Esophagus squamous epithelium (tissue), 5 donors: ENCODE measurements around the gene HEPACAM2. TPM values are rescaled to one million over a fixed set of nuclear protein-coding genes. Genes with fewer than 3 reads are reported as not detected.

Experiments used
- DNase-seq: peaks from one replicate; lab custom pipeline; 2025; lab: John Stamatoyannopoulos, UW
- H3K27ac ChIP-seq, 4 donors: fragments of 200-600 bp; sonication (generic); one replicate each; pipeline ENCODE4 v1.5.1; 2016 to 2019; ENCODE audit warnings: mild to moderate bottlenecking in 1 of 4
- H3K27me3 ChIP-seq, 4 donors: fragments of 200-600 bp; sonication (generic); 1 replicate in 3 of 4; 2 replicates in 1 of 4; pipeline versions ENCODE4 v1.5.1 to v1.6.0; 2017 to 2021; ENCODE audit warnings: antibody characterized with exemption in 1 of 4
- H3K36me3 ChIP-seq, 3 donors: fragments of 200-600 bp; sonication (generic); one replicate each; pipeline ENCODE4 v1.5.1; 2016 to 2019
- H3K4me1 ChIP-seq, 3 donors: fragments of 200-600 bp; sonication (generic); one replicate each; pipeline ENCODE4 v1.5.1; 2017 to 2019
- H3K4me3 ChIP-seq, 4 donors: fragments of 200-600 bp; sonication (generic); 1 replicate in 3 of 4; 2 replicates in 1 of 4; pipeline ENCODE4 v1.5.1; 2016 to 2019; ENCODE audit warnings: mild to moderate bottlenecking in 2 of 4, moderate library complexity in 1 of 4
- H3K9me3 ChIP-seq, 3 donors: fragments of 200-600 bp; sonication (generic); one replicate each; pipeline ENCODE4 v1.5.1; 2016 to 2019
- CTCF ChIP-seq, 6 experiments: fragments of 450-650 bp in 4 of 6; fragments of 200-600 bp in 2 of 6; sonication (generic) in 2 of 6; IDR thresholded peaks; one replicate each; pipeline ENCODE4 v1.5.1; 2016 to 2019; ENCODE audit warnings: antibody characterized with exemption in 6 of 6, mild to moderate bottlenecking in 4 of 6, moderate library complexity in 4 of 6
- POLR2A ChIP-seq, 4 donors: fragments of 450-650 bp; IDR thresholded peaks; one replicate each; pipeline ENCODE4 v1.6.1; 2017; ENCODE audit warnings: antibody characterized with exemption in 4 of 4, mild to moderate bottlenecking in 4 of 4, moderate library complexity in 3 of 4
- WGBS, 2 donors: methylation state at CpG; one replicate each; pipeline ENCODE4 v1.1.5; 2018; 5-methylcytosine and 5-hydroxymethylcytosine counted together
- intact Hi-C: fragments of 100-400 bp; cut with DNase I; formaldehyde crosslinking; loops from one replicate; pipeline ENCODE4 v1.15.0; 2022
- total RNA-seq, 4 donors: library from RNA; depleted of rRNA; stranded (reverse); fragments of >200 nt; gene quantifications; one replicate each; pipeline ENCODE4 v1.1.0, GENCODE V29; 2016
- donor health status: DM: yes; HTN: yes; CAD: no.

The HEPACAM2 gene
- total RNA-seq, 4 donors from 2014 or later = not detected

- TF ChIP-seq POLR2A (IDR thresholded peaks at IDR 0.05) = no peak
- TF ChIP-seq CTCF (IDR thresholded peaks at IDR 0.05) = no peak
- intact Hi-C loops = no loop called here
- WGBS, 2 donors = 74 to 78% methylated on average over 2 of the region's 2 CpGs
- Histone ChIP-seq H3K27ac (no peak overlapping the region), H3K27me3 (no peaks in the 10 kb centered on the region), H3K9me3 (no peaks in the 10 kb centered on the region), H3K36me3 (peaks cover 0 to 5% (median 0%) of the 10 kb centered on the region in 3 donors), H3K4me1 (peaks cover 4 to 20% (median 5%) of the 10 kb centered on the region in 3 donors), H3K4me3 (no peak overlapping the region)
- no peak for DNase-seq
Measured at GRCh38 chr7:93235541-93235940, 9.3 kb upstream of the HEPACAM2 start.

GRCh38 chr7:93232673-93233018, 6.4 kb upstream of the HEPACAM2 start:
- peaks cover 4 to 20% (median 5%) of the 10 kb centered on the region in 3 donors for H3K4me1 ChIP-seq
- no peak for TF ChIP-seq CTCF (IDR thresholded peaks at IDR 0.05)
- TF ChIP-seq POLR2A (IDR thresholded peaks at IDR 0.05) = no peak
- peak overlapping the region; percentile 80 to 90 (median 87) for H3K27ac ChIP-seq
- intact Hi-C loops = no loop called here
- no peaks in the 10 kb centered on the region for H3K36me3 ChIP-seq
- H3K27me3 ChIP-seq = no peaks in the 10 kb centered on the region
- H3K4me3 ChIP-seq = peak overlapping the region; percentile 72 to 91 (median 77)
- 0 to 2% methylated on average over 7 to 8 of the region's 8 CpGs for WGBS, 2 donors
- no peaks in the 10 kb centered on the region for H3K9me3 ChIP-seq
- no peak for DNase-seq

GRCh38 chr7:93231799-93232672, 5.8 kb upstream of the HEPACAM2 start, which contains the start of gene VPS50:
VPS50 (plus strand) TSS chr7:93232366; CDS start chr7:93232468, 102 bp downstream.
- intact Hi-C loops = no loop called here
- Histone ChIP-seq H3K4me3 (peak within 1 kb of the TSS; percentile 72 to 91 (median 77)), H3K27ac (peak within 1 kb of the TSS; percentile 80 to 90 (median 87)), H3K27me3 (no peaks in the 10 kb centered on the region), H3K36me3 (no peaks in the 10 kb centered on the region), H3K9me3 (no peaks in the 10 kb centered on the region), H3K4me1 (peaks cover 4 to 20% (median 5%) of the 10 kb centered on the region in 3 donors)
- DNase-seq = peak; percentile 79
- 0% methylated on average over 21 to 26 of the region's 40 CpGs for WGBS, 2 donors
- peak in 3 of 6 experiments; percentile 18 to 58 (median 46) for TF ChIP-seq CTCF (IDR thresholded peaks at IDR 0.05)
- peak in 2 of 4 donors; percentile 21 to 57 for TF ChIP-seq POLR2A (IDR thresholded peaks at IDR 0.05)

GRCh38 chr7:93231259-93231658, 5.0 kb upstream of the HEPACAM2 start:
- WGBS, 2 donors = 22 to 33% methylated on average over 5 of the region's 5 CpGs
- no peak for DNase-seq
- Histone ChIP-seq H3K9me3 (no peaks in the 10 kb centered on the region), H3K36me3 (no peaks in the 10 kb centered on the region), H3K4me1 (peaks cover 4 to 20% (median 5%) of the 10 kb centered on the region in 3 donors), H3K27ac (peak overlapping the region; percentile 80 to 90 (median 87)), H3K4me3 (peak overlapping the region; percentile 72 to 91 (median 77)), H3K27me3 (no peaks in the 10 kb centered on the region)
- TF ChIP-seq CTCF (IDR thresholded peaks at IDR 0.05) (no peak), POLR2A (IDR thresholded peaks at IDR 0.05) (no peak)
- intact Hi-C loops = no loop called here

- TF ChIP-seq POLR2A (IDR thresholded peaks at IDR 0.05) (no peak), CTCF (IDR thresholded peaks at IDR 0.05) (peak; percentile 70 to 88 (median 76))
- no peak overlapping the region for H3K27ac ChIP-seq
Measured at GRCh38 chr7:93228302-93228701, 2.0 kb upstream of the HEPACAM2 start.

More at GRCh38 chr7:93228302-93228701, 2.0 kb upstream of the HEPACAM2 start:
- Histone ChIP-seq H3K36me3 (no peaks in the 10 kb centered on the region), H3K4me3 (no peak overlapping the region), H3K9me3 (no peaks in the 10 kb centered on the region), H3K4me1 (peaks cover 4 to 14% (median 5%) of the 10 kb centered on the region in 3 donors), H3K27me3 (no peaks in the 10 kb centered on the region)
- WGBS, 2 donors = 0 to 1% methylated on average over 2 of the region's 2 CpGs
- no peak for DNase-seq
- intact Hi-C loops = no loop called here
